ENCODE measurements around the gene DBNDD1. TPM values are rescaled to one million over a fixed set of nuclear protein-coding genes. Genes with fewer than 3 reads are reported as not detected.

Gene DBNDD1
- total RNA-seq, 2 donors from 2014 or later: 10.9 to 14.8 TPM

DNA sequence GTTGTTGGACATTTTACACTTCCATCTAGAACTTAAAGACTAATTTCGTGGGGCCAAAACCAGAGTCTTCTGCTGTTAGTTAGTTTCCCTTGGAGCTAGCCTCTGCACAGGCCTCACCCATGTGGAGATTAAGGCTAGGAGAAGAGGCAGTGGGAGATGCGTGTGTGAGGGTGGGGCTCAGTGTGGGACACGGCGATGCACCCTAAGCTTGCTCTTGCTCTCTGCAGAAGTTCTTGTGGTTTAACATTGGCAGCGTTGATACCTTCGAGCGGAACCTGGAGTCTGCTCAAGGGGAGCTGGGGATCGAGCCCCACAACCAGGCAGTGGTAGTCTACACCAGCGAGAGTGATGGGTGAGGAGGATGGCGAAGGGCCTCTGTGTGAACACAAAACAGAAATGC, 34.0 kb downstream of the DBNDD1 start:
- H3K27ac ChIP-seq: no peak overlapping the region
- TF ChIP-seq POLR2A (IDR thresholded peaks at IDR 0.05): no peak
- TF ChIP-seq, protein P1, sequence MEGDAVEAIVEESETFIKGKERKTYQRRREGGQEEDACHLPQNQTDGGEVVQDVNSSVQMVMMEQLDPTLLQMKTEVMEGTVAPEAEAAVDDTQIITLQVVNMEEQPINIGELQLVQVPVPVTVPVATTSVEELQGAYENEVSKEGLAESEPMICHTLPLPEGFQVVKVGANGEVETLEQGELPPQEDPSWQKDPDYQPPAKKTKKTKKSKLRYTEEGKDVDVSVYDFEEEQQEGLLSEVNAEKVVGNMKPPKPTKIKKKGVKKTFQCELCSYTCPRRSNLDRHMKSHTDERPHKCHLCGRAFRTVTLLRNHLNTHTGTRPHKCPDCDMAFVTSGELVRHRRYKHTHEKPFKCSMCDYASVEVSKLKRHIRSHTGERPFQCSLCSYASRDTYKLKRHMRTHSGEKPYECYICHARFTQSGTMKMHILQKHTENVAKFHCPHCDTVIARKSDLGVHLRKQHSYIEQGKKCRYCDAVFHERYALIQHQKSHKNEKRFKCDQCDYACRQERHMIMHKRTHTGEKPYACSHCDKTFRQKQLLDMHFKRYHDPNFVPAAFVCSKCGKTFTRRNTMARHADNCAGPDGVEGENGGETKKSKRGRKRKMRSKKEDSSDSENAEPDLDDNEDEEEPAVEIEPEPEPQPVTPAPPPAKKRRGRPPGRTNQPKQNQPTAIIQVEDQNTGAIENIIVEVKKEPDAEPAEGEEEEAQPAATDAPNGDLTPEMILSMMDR (IDR thresholded peaks at IDR 0.05): no peak
- 95 to 96% methylated on average over 10 of the region's 10 CpGs for WGBS, 2 donors
- no peaks in the 10 kb centered on the region for H3K27me3 ChIP-seq
- H3K9me3 ChIP-seq: no peaks in the 10 kb centered on the region
- no peak for DNase-seq
- H3K36me3 ChIP-seq (replicated peaks in 1 of 2; ENCODE audit: insufficient read depth in 1 of 2, low read depth in 2 of 2): peaks cover 0 to 26% of the 10 kb centered on the region in 2 donors
- H3K4me3 ChIP-seq: no peak overlapping the region
- intact Hi-C loops (cut with DNase I): no loop called here
- no peak for ATAC-seq
- H3K4me1 ChIP-seq: no peaks in the 10 kb centered on the region

DNA sequence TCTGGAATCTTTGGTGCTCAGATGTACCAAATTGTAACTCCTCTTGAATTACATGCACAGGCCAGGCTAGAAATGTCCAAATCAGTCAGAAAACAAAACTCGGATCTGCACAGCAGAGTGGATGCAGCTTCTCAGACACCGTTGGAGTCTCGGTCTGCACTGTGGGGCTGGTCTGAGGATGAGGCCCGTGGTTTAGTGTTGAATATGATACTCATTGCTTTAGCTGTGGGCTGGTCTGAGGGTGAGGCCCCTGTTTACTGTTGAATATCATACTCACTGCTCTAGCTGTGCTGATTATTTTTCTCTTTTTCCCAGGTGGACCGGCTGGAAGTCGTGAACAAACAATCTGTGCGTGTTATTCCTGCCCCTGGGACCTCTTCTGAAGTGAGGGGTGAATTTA, 35.0 kb downstream of the DBNDD1 start:
- Histone ChIP-seq H3K27me3 (no peaks in the 10 kb centered on the region), H3K4me3 (no peak overlapping the region), H3K27ac (no peak overlapping the region), H3K36me3 (replicated peaks in 1 of 2; ENCODE audit: insufficient read depth in 1 of 2, low read depth in 2 of 2) (peaks cover 0 to 26% of the 10 kb centered on the region in 2 donors), H3K9me3 (no peaks in the 10 kb centered on the region), H3K4me1 (no peaks in the 10 kb centered on the region)
- no peak for DNase-seq
- 93 to 97% methylated on average over 7 of the region's 7 CpGs for WGBS, 2 donors
- ATAC-seq: no peak
- TF ChIP-seq POLR2A (IDR thresholded peaks at IDR 0.05): no peak
- TF ChIP-seq, protein P1 (IDR thresholded peaks at IDR 0.05): no peak
- intact Hi-C loops (cut with DNase I): no loop called here

DNA sequence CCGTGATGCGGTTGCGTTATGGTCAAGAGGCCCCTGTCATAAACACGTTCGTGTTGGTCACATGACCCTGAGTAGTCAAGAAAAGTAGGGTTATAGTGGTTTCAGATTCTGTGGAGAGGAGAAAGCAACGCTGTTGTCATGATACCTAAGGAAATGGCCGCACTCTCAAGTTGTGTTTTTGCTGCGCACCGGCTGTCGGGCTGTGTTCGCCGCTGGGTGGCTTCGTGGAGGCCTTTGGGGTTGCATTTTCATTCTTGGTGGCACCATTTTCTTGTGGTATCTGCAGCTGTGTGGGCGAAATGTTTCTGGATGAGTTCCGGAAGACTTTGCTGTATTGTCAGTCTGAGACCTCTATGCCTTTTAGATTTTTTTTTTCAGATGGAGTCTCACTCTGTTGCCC, 35.7 kb downstream of the DBNDD1 start:
- H3K4me1 ChIP-seq: no peaks in the 10 kb centered on the region
- no peak overlapping the region for H3K4me3 ChIP-seq
- WGBS, 2 donors: 86 to 88% methylated on average over 15 of the region's 15 CpGs
- intact Hi-C loops (cut with DNase I): no loop called here
- DNase-seq (no peak), ATAC-seq (no peak)
- no peak for TF ChIP-seq POLR2A (IDR thresholded peaks at IDR 0.05)
- TF ChIP-seq, protein P1 (IDR thresholded peaks at IDR 0.05): no peak
- no peaks in the 10 kb centered on the region for H3K27me3 ChIP-seq
- H3K36me3 ChIP-seq (replicated peaks in 1 of 2; ENCODE audit: insufficient read depth in 1 of 2, low read depth in 2 of 2): peaks cover 0 to 30% of the 10 kb centered on the region in 2 donors
- no peaks in the 10 kb centered on the region for H3K9me3 ChIP-seq
- no peak overlapping the region for H3K27ac ChIP-seq

DNA sequence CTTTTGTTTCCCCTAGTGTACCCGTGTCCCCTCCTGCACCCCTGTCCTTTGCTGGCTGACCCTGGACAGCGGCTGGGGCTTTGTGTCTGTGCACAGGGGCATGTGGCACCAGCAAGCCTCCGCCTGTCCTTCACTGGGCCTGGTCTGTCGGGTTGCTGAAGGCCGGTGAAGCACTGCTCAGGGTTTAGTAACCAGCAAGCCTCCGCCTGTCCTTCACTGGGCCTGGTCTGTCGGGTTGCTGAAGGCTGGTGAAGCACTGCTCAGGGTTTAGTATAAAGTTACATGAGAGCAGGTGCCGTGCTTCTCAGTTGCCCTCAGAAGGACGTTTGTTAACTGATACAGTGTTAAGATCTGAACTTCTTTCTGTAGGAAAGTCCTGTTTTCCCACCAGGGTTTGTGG, 36.9 kb downstream of the DBNDD1 start:
- DNase-seq (no peak), ATAC-seq (no peak)
- Histone ChIP-seq H3K36me3 (replicated peaks in 1 of 2; ENCODE audit: insufficient read depth in 1 of 2, low read depth in 2 of 2) (peaks cover 0 to 30% of the 10 kb centered on the region in 2 donors), H3K9me3 (no peaks in the 10 kb centered on the region), H3K27me3 (no peaks in the 10 kb centered on the region), H3K4me3 (no peak overlapping the region), H3K27ac (no peak overlapping the region), H3K4me1 (no peaks in the 10 kb centered on the region)
- no peak for TF ChIP-seq POLR2A (IDR thresholded peaks at IDR 0.05)
- TF ChIP-seq, protein P1 (IDR thresholded peaks at IDR 0.05): no peak
- WGBS, 2 donors: 89 to 94% methylated on average over 9 of the region's 9 CpGs
- intact Hi-C loops (cut with DNase I): no loop called here

DNA sequence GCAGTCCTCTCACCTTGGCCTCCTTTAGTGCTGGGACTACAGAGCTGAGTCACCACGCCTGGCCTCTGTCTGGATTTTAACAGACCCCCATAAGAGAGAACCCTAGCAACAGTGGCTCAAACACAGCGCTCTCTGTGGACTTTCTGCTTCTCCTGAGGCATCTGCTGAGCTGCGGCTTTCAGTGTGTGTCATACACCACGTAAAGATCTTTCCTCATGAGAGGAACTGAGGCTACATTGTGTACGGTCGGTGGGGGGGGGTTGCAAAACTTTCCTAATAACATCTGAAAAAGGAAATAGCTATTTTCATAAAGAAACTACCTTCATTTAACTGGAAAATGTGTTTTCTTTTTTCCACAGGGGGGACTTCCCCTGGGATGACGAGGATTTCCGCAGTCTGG, 37.8 kb downstream of the DBNDD1 start:
- intact Hi-C loops (cut with DNase I): no loop called here
- WGBS, 2 donors: 83 to 92% methylated on average over 8 of the region's 8 CpGs
- TF ChIP-seq, protein P1 (IDR thresholded peaks at IDR 0.05): no peak
- no peak for TF ChIP-seq POLR2A (IDR thresholded peaks at IDR 0.05)
- Histone ChIP-seq H3K27ac (no peak overlapping the region), H3K4me3 (no peak overlapping the region), H3K4me1 (no peaks in the 10 kb centered on the region), H3K9me3 (no peaks in the 10 kb centered on the region), H3K36me3 (replicated peaks in 1 of 2; ENCODE audit: insufficient read depth in 1 of 2, low read depth in 2 of 2) (peaks cover 0 to 27% of the 10 kb centered on the region in 2 donors), H3K27me3 (no peaks in the 10 kb centered on the region)
- ATAC-seq: no peak
- DNase-seq: no peak

Data from body of pancreas (tissue), 4 donors.